ENCODE data around the gene ERH. TPM values are rescaled to one million over a fixed set of nuclear protein-coding genes. Genes with fewer than 3 reads are reported as not detected.

ERH gene
- total RNA-seq, 1 donor from 2014 or later, result 337 TPM

DNA sequence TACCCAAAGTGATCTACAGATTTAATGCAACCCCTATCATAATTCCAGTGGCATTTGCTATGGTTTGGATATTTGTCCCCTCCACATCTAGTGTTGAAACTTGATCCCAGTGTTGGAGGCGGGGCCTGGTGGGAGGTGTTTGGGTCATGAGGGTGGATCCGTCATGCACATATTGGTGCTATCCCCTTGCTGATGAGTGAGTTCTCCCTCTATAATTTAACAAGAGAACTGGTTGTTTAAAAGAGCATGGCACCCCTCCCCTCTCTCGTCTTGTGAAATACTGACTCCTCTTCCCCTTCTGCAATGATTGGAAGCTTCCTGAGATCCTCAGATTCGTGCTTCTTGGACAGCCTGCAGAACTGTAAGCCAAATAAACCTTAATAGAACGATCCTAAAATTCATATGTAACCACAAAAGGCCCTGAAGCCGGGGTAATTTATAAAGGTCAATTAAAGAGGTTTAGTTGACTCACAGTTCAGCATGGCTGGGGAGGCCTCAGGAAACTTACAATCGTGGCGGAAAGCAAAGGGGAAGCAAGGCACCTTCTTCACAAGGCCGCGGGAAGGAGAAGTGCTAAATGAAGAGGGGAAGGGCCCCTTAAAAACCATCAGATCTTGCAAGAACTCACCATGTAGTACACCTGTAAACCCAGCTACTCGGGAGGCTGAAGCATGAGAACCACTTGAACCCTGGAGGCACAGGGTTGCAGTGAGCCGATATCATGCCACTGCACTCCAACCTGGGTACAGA is 41.6 kb upstream of the ERH start:
- no peaks in the 10 kb centered on the region for H4K20me1 ChIP-seq (ENCODE audit: low read depth)
- H3K9me3 Mint-ChIP-seq, result no peaks in the 10 kb centered on the region
- H3K36me3 Mint-ChIP-seq, result peaks cover 11% of the 10 kb centered on the region
- no peak overlapping the region for H3K4me3 Mint-ChIP-seq
- H3K27ac ChIP-seq, result no peak overlapping the region
- H3K4me1 ChIP-seq, result no peaks in the 10 kb centered on the region
- no peak overlapping the region for H3K27ac Mint-ChIP-seq
- H3K4me2 ChIP-seq, result no peak overlapping the region
- H3K9me3 ChIP-seq (ENCODE audit: low read depth), result no peaks in the 10 kb centered on the region
- TF ChIP-seq EZH2phosphoT487 (IDR thresholded peaks at IDR 0.05), result no peak
- no peaks in the 10 kb centered on the region for H3F3A ChIP-seq (ENCODE audit: low read depth)
- no peaks in the 10 kb centered on the region for H3K36me3 ChIP-seq
- no peak overlapping the region for H2AFZ ChIP-seq (replicated peaks)
- H3K27me3 ChIP-seq, result no peaks in the 10 kb centered on the region
- DNase-seq (ENCODE audit: low spot score), result peak; percentile 5
- H3K27me3 Mint-ChIP-seq (ENCODE audit: insufficient read depth, low read depth), result no peaks in the 10 kb centered on the region
- H3K4me1 Mint-ChIP-seq, result no peaks in the 10 kb centered on the region
- peaks cover 10% of the 10 kb centered on the region for H3K79me2 ChIP-seq (ENCODE audit: low read depth)
- no peak overlapping the region for H3K9ac ChIP-seq
- no peak overlapping the region for H3K4me3 ChIP-seq

DNA sequence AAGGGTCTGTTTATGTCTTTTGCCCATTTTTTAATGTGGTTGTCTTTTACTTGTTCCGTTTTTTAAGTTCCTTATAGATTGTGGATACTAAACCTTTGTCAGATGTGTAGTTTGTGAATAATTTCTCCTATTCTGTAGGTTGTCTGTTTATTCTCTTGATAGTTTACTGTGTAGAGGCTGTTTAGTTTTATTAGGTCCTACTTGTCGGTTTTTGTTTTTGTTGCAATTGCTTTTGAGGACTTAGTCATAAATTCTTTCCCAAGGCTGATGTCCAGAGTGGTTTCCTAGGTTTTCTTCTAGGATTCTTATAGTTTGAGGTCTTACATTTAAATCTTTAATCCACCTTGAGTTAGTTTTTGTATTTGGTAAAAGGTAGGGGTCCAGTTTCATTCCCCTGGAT is 34.3 kb upstream of the ERH start:
- no peaks in the 10 kb centered on the region for H3K36me3 ChIP-seq
- H3K27me3 ChIP-seq, result no peaks in the 10 kb centered on the region
- H4K20me1 ChIP-seq (ENCODE audit: low read depth), result no peaks in the 10 kb centered on the region
- no peak overlapping the region for H3K4me2 ChIP-seq
- H3F3A ChIP-seq (ENCODE audit: low read depth), result no peaks in the 10 kb centered on the region
- H3K4me3 ChIP-seq, result no peak overlapping the region
- peaks cover 26% of the 10 kb centered on the region for H3K36me3 Mint-ChIP-seq
- H3K9me3 Mint-ChIP-seq, result peaks cover 4% of the 10 kb centered on the region
- no peak overlapping the region for H3K27ac Mint-ChIP-seq
- no peak overlapping the region for H3K9ac ChIP-seq
- no peaks in the 10 kb centered on the region for H3K27me3 Mint-ChIP-seq (ENCODE audit: insufficient read depth, low read depth)
- no peaks in the 10 kb centered on the region for H3K9me3 ChIP-seq (ENCODE audit: low read depth)
- no peaks in the 10 kb centered on the region for H3K4me1 ChIP-seq
- H3K4me1 Mint-ChIP-seq, result no peaks in the 10 kb centered on the region
- H2AFZ ChIP-seq (replicated peaks), result no peak overlapping the region
- peaks cover 30% of the 10 kb centered on the region for H3K79me2 ChIP-seq (ENCODE audit: low read depth)
- no peak overlapping the region for H3K4me3 Mint-ChIP-seq
- no peak for DNase-seq (ENCODE audit: low spot score)
- no peak overlapping the region for H3K27ac ChIP-seq
- TF ChIP-seq, protein P1, sequence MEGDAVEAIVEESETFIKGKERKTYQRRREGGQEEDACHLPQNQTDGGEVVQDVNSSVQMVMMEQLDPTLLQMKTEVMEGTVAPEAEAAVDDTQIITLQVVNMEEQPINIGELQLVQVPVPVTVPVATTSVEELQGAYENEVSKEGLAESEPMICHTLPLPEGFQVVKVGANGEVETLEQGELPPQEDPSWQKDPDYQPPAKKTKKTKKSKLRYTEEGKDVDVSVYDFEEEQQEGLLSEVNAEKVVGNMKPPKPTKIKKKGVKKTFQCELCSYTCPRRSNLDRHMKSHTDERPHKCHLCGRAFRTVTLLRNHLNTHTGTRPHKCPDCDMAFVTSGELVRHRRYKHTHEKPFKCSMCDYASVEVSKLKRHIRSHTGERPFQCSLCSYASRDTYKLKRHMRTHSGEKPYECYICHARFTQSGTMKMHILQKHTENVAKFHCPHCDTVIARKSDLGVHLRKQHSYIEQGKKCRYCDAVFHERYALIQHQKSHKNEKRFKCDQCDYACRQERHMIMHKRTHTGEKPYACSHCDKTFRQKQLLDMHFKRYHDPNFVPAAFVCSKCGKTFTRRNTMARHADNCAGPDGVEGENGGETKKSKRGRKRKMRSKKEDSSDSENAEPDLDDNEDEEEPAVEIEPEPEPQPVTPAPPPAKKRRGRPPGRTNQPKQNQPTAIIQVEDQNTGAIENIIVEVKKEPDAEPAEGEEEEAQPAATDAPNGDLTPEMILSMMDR (IDR thresholded peaks at IDR 0.05), result no peak
- TF ChIP-seq EZH2phosphoT487 (IDR thresholded peaks at IDR 0.05) (no peak), EZH2 (IDR thresholded peaks at IDR 0.05) (no peak)

DNA sequence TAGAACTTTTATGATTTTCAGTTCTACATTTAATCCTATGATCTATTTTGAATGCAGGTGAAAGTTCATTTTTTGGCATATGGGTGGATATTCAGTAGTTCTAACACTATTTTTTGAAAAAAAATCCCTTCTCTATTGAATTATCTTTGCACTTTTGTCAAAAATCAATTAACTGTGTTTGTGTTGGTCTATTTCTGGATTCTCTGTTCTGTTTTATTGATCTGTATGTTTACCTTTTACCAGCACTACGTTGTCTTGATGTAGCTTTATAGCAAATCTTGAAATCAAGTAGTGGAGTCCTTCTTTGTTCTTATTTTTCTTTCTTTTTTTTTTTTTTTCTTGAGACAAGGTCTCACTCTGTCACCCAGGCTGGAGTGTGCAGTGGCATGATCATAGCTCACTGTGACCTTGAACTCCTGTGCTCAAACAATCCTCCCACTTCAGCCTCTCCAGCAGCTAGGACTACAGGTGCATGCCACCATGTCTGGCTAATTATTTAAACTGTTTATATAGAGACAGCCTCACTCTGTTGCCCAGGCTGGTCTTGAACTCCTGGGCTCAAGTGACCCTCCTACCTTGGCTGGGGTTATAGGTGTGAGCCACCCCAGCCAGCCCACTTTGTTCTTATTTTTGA is 32.3 kb upstream of the ERH start:
- Histone ChIP-seq H3K79me2 (ENCODE audit: low read depth) (peaks cover 25% of the 10 kb centered on the region), H3K9ac (no peak overlapping the region), H3K4me1 (no peaks in the 10 kb centered on the region), H3K27me3 (no peaks in the 10 kb centered on the region), H3F3A (ENCODE audit: low read depth) (no peaks in the 10 kb centered on the region), H3K9me3 (ENCODE audit: low read depth) (no peaks in the 10 kb centered on the region), H3K36me3 (no peaks in the 10 kb centered on the region), H2AFZ (replicated peaks) (no peak overlapping the region), H3K27ac (no peak overlapping the region), H3K4me3 (no peak overlapping the region), H3K4me2 (no peak overlapping the region), H4K20me1 (ENCODE audit: low read depth) (no peaks in the 10 kb centered on the region)
- Mint-ChIP-seq H3K9me3 (peaks cover 4% of the 10 kb centered on the region), H3K36me3 (peaks cover 31% of the 10 kb centered on the region), H3K27me3 (ENCODE audit: insufficient read depth, low read depth) (no peaks in the 10 kb centered on the region), H3K4me1 (no peaks in the 10 kb centered on the region), H3K4me3 (no peak overlapping the region), H3K27ac (no peak overlapping the region)
- no peak for DNase-seq (ENCODE audit: low spot score)
- TF ChIP-seq EZH2 (IDR thresholded peaks at IDR 0.05), result no peak
- TF ChIP-seq, protein P1 (IDR thresholded peaks at IDR 0.05), result no peak
- TF ChIP-seq EZH2phosphoT487 (IDR thresholded peaks at IDR 0.05), result no peak

DNA sequence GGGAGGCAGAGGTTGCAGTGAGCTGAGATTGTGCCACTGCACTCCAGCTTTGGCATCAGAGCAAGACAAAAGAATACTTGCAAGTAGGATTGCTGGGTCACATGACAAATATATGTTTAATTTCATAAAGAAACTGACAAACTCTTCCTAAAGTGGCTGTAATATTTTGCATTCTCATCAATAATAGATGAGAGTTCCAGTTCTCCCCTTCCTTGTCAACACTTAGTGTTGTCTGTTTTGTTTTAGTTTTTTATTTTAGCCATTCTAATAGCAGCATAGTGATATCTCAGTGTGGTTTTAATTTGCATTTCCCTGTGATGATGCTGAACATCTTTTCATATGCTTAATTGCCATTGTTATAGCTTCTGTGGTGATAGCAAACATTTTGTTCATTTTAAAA is 31.5 kb upstream of the ERH start:
- Histone ChIP-seq H3K4me3 (no peak overlapping the region), H3K27ac (no peak overlapping the region), H3K9ac (no peak overlapping the region), H3K27me3 (no peaks in the 10 kb centered on the region), H3K36me3 (no peaks in the 10 kb centered on the region), H3K4me2 (no peak overlapping the region), H3K79me2 (ENCODE audit: low read depth) (peaks cover 20% of the 10 kb centered on the region), H2AFZ (replicated peaks) (no peak overlapping the region), H3K4me1 (no peaks in the 10 kb centered on the region), H3K9me3 (ENCODE audit: low read depth) (no peaks in the 10 kb centered on the region), H4K20me1 (ENCODE audit: low read depth) (no peaks in the 10 kb centered on the region), H3F3A (ENCODE audit: low read depth) (no peaks in the 10 kb centered on the region)
- H3K36me3 Mint-ChIP-seq, result peaks cover 32% of the 10 kb centered on the region
- no peak for TF ChIP-seq EZH2 (IDR thresholded peaks at IDR 0.05)
- TF ChIP-seq EZH2phosphoT487 (IDR thresholded peaks at IDR 0.05), result no peak
- TF ChIP-seq, protein P1 (IDR thresholded peaks at IDR 0.05), result no peak
- no peak overlapping the region for H3K27ac Mint-ChIP-seq
- no peaks in the 10 kb centered on the region for H3K27me3 Mint-ChIP-seq (ENCODE audit: insufficient read depth, low read depth)
- no peak for DNase-seq (ENCODE audit: low spot score)
- peaks cover 4% of the 10 kb centered on the region for H3K9me3 Mint-ChIP-seq
- H3K4me3 Mint-ChIP-seq, result no peak overlapping the region
- H3K4me1 Mint-ChIP-seq, result no peaks in the 10 kb centered on the region
